Measurements from ENCODE around the gene SMAD5.

GRCh38 chr5:136199408-136199807 lies 66.8 kb downstream of the SMAD5 start:
- TF ChIP-seq EP300 (IDR thresholded peaks at IDR 0.05) (no peak), CTCF (IDR thresholded peaks at IDR 0.05) (no peak), POLR2A (IDR thresholded peaks at IDR 0.05) (no peak)
